Measurements from ENCODE around the gene WIPF2.

GRCh38 chr17:40290629-40291280 lies 71.7 kb downstream of the WIPF2 start:
- TF ChIP-seq CTCF (IDR thresholded peaks at IDR 0.05; ENCODE audit: low read depth, low read length) (peak; percentile 61), EZH2phosphoT487 (IDR thresholded peaks at IDR 0.05; ENCODE audit: low read depth) (no peak)

Measured in OCI-LY3 (cell line).